A549 (cell line): ENCODE measurements around the gene NOC4L. TPM values are rescaled to one million over a fixed set of nuclear protein-coding genes. Genes with fewer than 3 reads are reported as not detected.

ENCODE experiments used
- ATAC-seq, 2 experiments: fragments of 200-7000 bp in 1 of 2; fragments of >200 bp in 1 of 2; cut with Nextera tagmentation in 1 of 2; cut with Tn5 transposase in 1 of 2; 3 replicates each; pipeline versions ENCODE4 v1.8.0 to v1.9.1; 2018 to 2020; ENCODE audit warnings: mild to moderate bottlenecking in 1 of 2, moderate library complexity in 1 of 2
- CTCF ChIA-PET: fragments of 300-600 bp; sonication (Branson Sonifier 250); formaldehyde crosslinking; extraction: SDS; loops from one replicate; lab custom pipeline; 2021; ENCODE audit warnings: antibody characterized with exemption, inconsistent platforms; lab: Yijun Ruan, JAX
- POLR2A ChIA-PET: fragments of 350-600 bp; formaldehyde crosslinking; extraction: SDS; loops from one replicate; lab custom pipeline; 2021; ENCODE audit warnings: antibody characterized with exemption, inconsistent platforms; lab: Yijun Ruan, JAX
- DNase-seq, 2 experiments: peaks; one replicate each; pipeline versions ENCODE4 v3.0.0 to v3.0.0-alpha.2; 2011 to 2016; ENCODE audit warnings: low read depth in 1 of 2, low spot score in 1 of 2
- FAIRE-seq: peaks from 2 replicates; lab custom pipeline; 2011; peaks lifted over from hg19 to GRCh38; lab: Jason Lieb, UNC
- H3K27ac ChIP-seq, 2 experiments: fragments of >200 bp; sonication (Bioruptor Twin); formaldehyde crosslinking; 3 replicates each; pipeline ENCODE4 v1.5.1; 2016 to 2017
- H3K4me1 ChIP-seq: fragments of >200 bp; sonication (Bioruptor Twin); formaldehyde crosslinking; 3 replicates; pipeline ENCODE4 v1.6.1; 2016
- H3K4me2 ChIP-seq: fragments of >200 bp; sonication (Bioruptor Twin); formaldehyde crosslinking; 3 replicates; pipeline ENCODE4 v1.6.1; 2016
- H3K4me3 ChIP-seq: fragments of >200 bp; sonication (Bioruptor Twin); formaldehyde crosslinking; 3 replicates; pipeline ENCODE4 v1.5.1; 2016
- H3K9me3 ChIP-seq: fragments of >200 bp; sonication (Bioruptor Twin); formaldehyde crosslinking; 3 replicates; pipeline ENCODE4 v1.6.1; 2016
- CBX8 ChIP-seq: fragments of 200-600 bp; sonication (generic); IDR thresholded peaks from 2 replicates; pipeline ENCODE4 v1.6.1; 2016
- CEBPB ChIP-seq, 2 experiments: fragments of >200 bp in 1 of 2; sonication (Bioruptor Twin) in 1 of 2; formaldehyde crosslinking in 1 of 2; IDR thresholded peaks; 2 replicates each; pipeline ENCODE4 v1.6.1; 2012 to 2016
- CHD4 ChIP-seq: fragments of 200-600 bp; sonication (generic); IDR thresholded peaks from 2 replicates; pipeline ENCODE4 v1.6.1; 2016; ENCODE audit warnings: antibody characterized with exemption, mild to moderate bottlenecking, borderline replicate concordance
- EHF ChIP-seq: fragments of 250-450 bp; sonication (Bioruptor Pico); IDR thresholded peaks from 2 replicates; pipeline ENCODE4 v1.5.0; 2020; ENCODE audit warnings: mild to moderate bottlenecking
- EP300 ChIP-seq, 2 experiments: fragments of >200 bp; sonication (Bioruptor Twin); formaldehyde crosslinking; IDR thresholded peaks; 2 replicates in 1 of 2; 3 replicates in 1 of 2; pipeline ENCODE4 v1.6.1; 2016 to 2017
- FOXS1 ChIP-seq: fragments of 250-450 bp; sonication (Bioruptor Pico); IDR thresholded peaks from 2 replicates; pipeline ENCODE4 v1.5.0; 2020; ENCODE audit warnings: mild to moderate bottlenecking, moderate library complexity
- HDAC2 ChIP-seq: fragments of 200-600 bp; sonication (generic); IDR thresholded peaks from 2 replicates; pipeline ENCODE4 v1.6.1; 2016
- HMGXB4 ChIP-seq: fragments of 250-450 bp; sonication (Bioruptor Pico); IDR thresholded peaks from 2 replicates; pipeline ENCODE4 v1.5.0; 2021; ENCODE audit warnings: mild to moderate bottlenecking, moderate library complexity, borderline replicate concordance
- HOXA7 ChIP-seq: fragments of 250-450 bp; sonication (Bioruptor Pico); IDR thresholded peaks from 2 replicates; pipeline ENCODE4 v1.5.0; 2020; ENCODE audit warnings: mild to moderate bottlenecking, moderate library complexity
- JUN ChIP-seq, 2 experiments: fragments of >200 bp; sonication (Bioruptor Twin); formaldehyde crosslinking; IDR thresholded peaks; 2 replicates in 1 of 2; 3 replicates in 1 of 2; pipeline ENCODE4 v1.6.1; 2016 to 2017
- MAZ ChIP-seq: fragments of 150-350 bp; IDR thresholded peaks from 2 replicates; pipeline ENCODE4 v1.6.1; 2014; ENCODE audit warnings: antibody characterized with exemption, low read depth, low read length, borderline replicate concordance
- MYC ChIP-seq: IDR thresholded peaks from 2 replicates; pipeline ENCODE4 v1.6.1; 2012; ENCODE audit warnings: mild to moderate bottlenecking, inconsistent platforms, low read length, improper control_type of control experiment, borderline replicate concordance
- NR3C1 ChIP-seq: fragments of >200 bp; sonication (Bioruptor Twin); formaldehyde crosslinking; IDR thresholded peaks from 3 replicates; pipeline ENCODE4 v1.6.1; 2017
- POLR2A ChIP-seq: IDR thresholded peaks from 2 replicates; pipeline ENCODE4 v1.6.1; 2012; ENCODE audit warnings: mild to moderate bottlenecking, low read length
- RAD21 ChIP-seq, 2 experiments: fragments of >200 bp in 1 of 2; sonication (Bioruptor Twin) in 1 of 2; formaldehyde crosslinking in 1 of 2; IDR thresholded peaks in 1 of 2; conservative IDR thresholded peaks in 1 of 2; 2 replicates in 1 of 2; 3 replicates in 1 of 2; pipeline ENCODE4 v1.6.1; 2012 to 2018; ENCODE audit warnings: inconsistent platforms in 1 of 2
- RARB ChIP-seq: fragments of 250-450 bp; sonication (Bioruptor Pico); IDR thresholded peaks from 2 replicates; pipeline ENCODE4 v1.8.0; 2021; ENCODE audit warnings: mild to moderate bottlenecking, moderate library complexity
- REST ChIP-seq: fragments of 200-600 bp; sonication (generic); IDR thresholded peaks from 2 replicates; pipeline ENCODE4 v1.6.1; 2016; ENCODE audit warnings: antibody characterized with exemption, mild to moderate bottlenecking, moderate library complexity
- RFX5 ChIP-seq: fragments of 450-650 bp; IDR thresholded peaks from 2 replicates; pipeline ENCODE4 v1.7.1; 2014; ENCODE audit warnings: antibody characterized with exemption, mild to moderate bottlenecking, moderate library complexity
- SMC3 ChIP-seq: fragments of >200 bp; sonication (Bioruptor Twin); formaldehyde crosslinking; IDR thresholded peaks from 3 replicates; pipeline ENCODE4 v1.6.1; 2018; ENCODE audit warnings: inconsistent platforms
- TP53 ChIP-seq: fragments of 250-450 bp; sonication (Bioruptor Pico); IDR thresholded peaks from 2 replicates; pipeline ENCODE4 v1.5.0; 2021; ENCODE audit warnings: mild to moderate bottlenecking, moderate library complexity
- WGBS: methylation state at CpG from one replicate; pipeline ENCODE4 v1.1.6; 2017; ENCODE audit errors: missing lambda C conversion rate; 5-methylcytosine and 5-hydroxymethylcytosine counted together
- polyA plus RNA-seq, 4 experiments: library from polyadenylated mRNA; depleted of rRNA in 3 of 4; stranded (reverse); fragments of >200 nt; fragmentation: RNase III in 1 of 4; extraction: RNeasy Plus Mini Kit Qiagen cat#74134 plus additional on column Dnase treatment in 1 of 4; gene quantifications; 2 replicates in 3 of 4; 3 replicates in 1 of 4; pipeline ENCODE4 v1.2.3, GENCODE V29; 2011 to 2017
- TF ChIP-seq, protein P1 (sequence below): fragments of 450-650 bp; IDR thresholded peaks from 2 replicates; pipeline ENCODE4 v1.6.1; 2014; ENCODE audit warnings: antibody characterized with exemption
- TF ChIP-seq, protein P2 (sequence below): IDR thresholded peaks from 2 replicates; pipeline ENCODE4 v1.6.1; 2012

Gene NOC4L
- polyA plus RNA-seq, 2 of the 4 experiments (the other 2 are of a cell fraction), result 12.1 to 34.1 TPM

- peaks cover 9% of the 10 kb centered on the region; the same call in 2 of the 3 replicates for H3K4me1 ChIP-seq
- no peaks in the 10 kb centered on the region for H3K9me3 ChIP-seq
- no peak overlapping the region for H3K4me2 ChIP-seq
- ChIA-PET POLR2A (no interaction called here), CTCF (interaction anchor here (1.0 to 2.6 kb wide), 4 partner anchors 8 to 438 kb away, joined by 4 to 7 read pairs (median 5); no protein-coding TSS in a partner anchor)
- no peak for FAIRE-seq
- H3K27ac ChIP-seq, result no peak overlapping the region
- DNase-seq, result no peak
- WGBS, result 65% methylated on average over 16 of the region's 19 CpGs
- no peak overlapping the region for H3K4me3 ChIP-seq
- no peak for ATAC-seq
- no peak for TF ChIP-seq RAD21 (conservative IDR thresholded peaks at IDR 0.05 in 1 of 2, IDR thresholded peaks at IDR 0.05 in 1 of 2)
- no peak for TF ChIP-seq POLR2A
- TF ChIP-seq CHD4, result no peak
- TF ChIP-seq HOXA7 (CRISPR knock-in tag), result no peak
- no peak for TF ChIP-seq REST
- TF ChIP-seq, protein P1, sequence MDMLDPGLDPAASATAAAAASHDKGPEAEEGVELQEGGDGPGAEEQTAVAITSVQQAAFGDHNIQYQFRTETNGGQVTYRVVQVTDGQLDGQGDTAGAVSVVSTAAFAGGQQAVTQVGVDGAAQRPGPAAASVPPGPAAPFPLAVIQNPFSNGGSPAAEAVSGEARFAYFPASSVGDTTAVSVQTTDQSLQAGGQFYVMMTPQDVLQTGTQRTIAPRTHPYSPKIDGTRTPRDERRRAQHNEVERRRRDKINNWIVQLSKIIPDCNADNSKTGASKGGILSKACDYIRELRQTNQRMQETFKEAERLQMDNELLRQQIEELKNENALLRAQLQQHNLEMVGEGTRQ, result no peak
- no peak for TF ChIP-seq NR3C1
- TF ChIP-seq MAZ, result no peak
- TF ChIP-seq HDAC2, result no peak
Measured at GRCh38 chr12:132176385-132176919, 32.2 kb downstream of the NOC4L start.

DNA sequence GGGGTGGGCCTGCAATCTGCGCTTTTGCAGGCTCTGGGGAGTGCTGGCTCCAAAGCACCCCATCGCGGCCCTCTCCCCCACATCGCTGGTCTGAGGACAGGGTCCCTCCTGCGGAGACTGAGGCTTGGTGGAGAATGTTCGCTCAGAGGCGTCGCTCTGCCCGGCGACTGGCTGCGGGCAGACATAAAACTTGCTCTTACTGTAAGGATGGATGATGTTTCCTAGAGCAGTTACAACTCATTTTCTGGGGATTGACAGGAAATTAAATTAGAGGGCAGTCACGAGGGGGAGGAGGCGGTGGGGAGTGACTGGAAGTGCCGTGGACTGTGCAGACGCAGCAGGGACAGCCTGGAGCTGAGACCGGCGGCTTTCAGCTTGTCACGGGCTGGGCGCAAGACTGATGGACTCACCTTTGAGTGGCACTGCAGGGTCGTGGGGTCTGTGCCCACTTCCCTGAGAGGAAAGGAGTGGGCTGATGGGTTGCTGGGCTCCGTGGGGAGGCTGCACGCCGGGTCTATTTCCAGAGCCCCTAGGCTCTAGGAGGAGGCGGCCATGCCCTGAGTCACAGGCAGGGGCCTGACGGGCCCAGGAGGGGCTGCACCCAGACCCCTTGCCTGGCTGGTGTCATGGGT lies 32.8 kb downstream of the NOC4L start:
- WGBS, result 85% methylated on average over 24 of the region's 25 CpGs
- ChIA-PET CTCF (interaction anchor here (1.0 kb wide), 1 partner anchor 8 kb away, joined by 4 read pairs; no protein-coding TSS in a partner anchor), POLR2A (no interaction called here)
- FAIRE-seq, result no peak
- H3K4me1 ChIP-seq, result peaks cover 9% of the 10 kb centered on the region; the same call in 2 of the 3 replicates
- no peak for DNase-seq
- no peak for TF ChIP-seq MYC
- TF ChIP-seq, protein P2, sequence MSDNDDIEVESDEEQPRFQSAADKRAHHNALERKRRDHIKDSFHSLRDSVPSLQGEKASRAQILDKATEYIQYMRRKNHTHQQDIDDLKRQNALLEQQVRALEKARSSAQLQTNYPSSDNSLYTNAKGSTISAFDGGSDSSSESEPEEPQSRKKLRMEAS, result no peak
- TF ChIP-seq CEBPB (IDR thresholded peaks at IDR 0.05), result no peak
- no peak for TF ChIP-seq HMGXB4 (CRISPR knock-in tag)
- no peak for TF ChIP-seq EP300 (IDR thresholded peaks at IDR 0.05)
- TF ChIP-seq TP53 (CRISPR knock-in tag), result no peak
- TF ChIP-seq REST, result no peak
- no peak for TF ChIP-seq FOXS1 (CRISPR knock-in tag)
- TF ChIP-seq CBX8, result no peak
- TF ChIP-seq RFX5, result no peak
- no peak for TF ChIP-seq SMC3
- no peak for TF ChIP-seq RARB (CRISPR knock-in tag)
- TF ChIP-seq EHF (CRISPR knock-in tag), result no peak
- TF ChIP-seq JUN (IDR thresholded peaks at IDR 0.05), result no peak
- no peak for TF ChIP-seq NR3C1
- H3K27ac ChIP-seq, result no peak overlapping the region
- no peak overlapping the region for H3K4me3 ChIP-seq
- no peak for ATAC-seq
- H3K9me3 ChIP-seq, result no peaks in the 10 kb centered on the region
- H3K4me2 ChIP-seq, result no peak overlapping the region
